ENCODE results near the gene SLC12A8.

The SLC12A8 gene

GRCh38 chr3:125140818-125141595 is 71.5 kb downstream of the SLC12A8 start:
- Histone ChIP-seq H3K9ac (ENCODE audit: low read depth, low read length, poor library complexity, severe bottlenecking) (peak overlapping the region; percentile 44), H3K4me2 (ENCODE audit: low read depth, low read length, poor library complexity, severe bottlenecking) (peak overlapping the region; percentile 56), H3K36me3 (ENCODE audit: insufficient read depth, low read length) (no peaks in the 10 kb centered on the region), H3K9me2 (replicated peaks; ENCODE audit: low read depth, low read length) (no peaks in the 10 kb centered on the region), H3K4me1 (ENCODE audit: insufficient read depth, low read length, poor library complexity, severe bottlenecking) (peaks cover 3% of the 10 kb centered on the region), H4K20me1 (ENCODE audit: insufficient read depth, low read length, poor library complexity, severe bottlenecking) (no peaks in the 10 kb centered on the region), H3K4me3 (ENCODE audit: low read length, poor library complexity, severe bottlenecking) (peak overlapping the region; percentile 46), H3K27me3 (ENCODE audit: insufficient read depth, low read length, poor library complexity, severe bottlenecking) (no peaks in the 10 kb centered on the region), H3K79me2 (ENCODE audit: insufficient read depth, low read length) (no peaks in the 10 kb centered on the region), H2AFZ (ENCODE audit: low read length) (peak overlapping the region; percentile 30; the same call in 1 of the 2 replicates), H3F3A (ENCODE audit: low read depth) (no peaks in the 10 kb centered on the region), H3K9me3 (ENCODE audit: insufficient read depth, low read depth, low read length) (no peaks in the 10 kb centered on the region)
- TF ChIP-seq CTCF (conservative IDR thresholded peaks at IDR 0.05; ENCODE audit: low read length) (no peak), EZH2phosphoT487 (IDR thresholded peaks at IDR 0.05; ENCODE audit: borderline replicate concordance) (no peak)

GRCh38 chr3:125140011-125140817 is 72.3 kb downstream of the SLC12A8 start:
- Histone ChIP-seq H3K9me2 (replicated peaks; ENCODE audit: low read depth, low read length) (no peaks in the 10 kb centered on the region), H3K27me3 (ENCODE audit: insufficient read depth, low read length, poor library complexity, severe bottlenecking) (no peaks in the 10 kb centered on the region), H3K4me2 (ENCODE audit: low read depth, low read length, poor library complexity, severe bottlenecking) (no peak overlapping the region), H3F3A (ENCODE audit: low read depth) (no peaks in the 10 kb centered on the region), H3K9me3 (ENCODE audit: insufficient read depth, low read depth, low read length) (no peaks in the 10 kb centered on the region), H3K79me2 (ENCODE audit: insufficient read depth, low read length) (no peaks in the 10 kb centered on the region), H4K20me1 (ENCODE audit: insufficient read depth, low read length, poor library complexity, severe bottlenecking) (no peaks in the 10 kb centered on the region), H2AFZ (ENCODE audit: low read length) (no peak overlapping the region), H3K4me1 (ENCODE audit: insufficient read depth, low read length, poor library complexity, severe bottlenecking) (peaks cover 3% of the 10 kb centered on the region), H3K9ac (ENCODE audit: low read depth, low read length, poor library complexity, severe bottlenecking) (no peak overlapping the region), H3K36me3 (ENCODE audit: insufficient read depth, low read length) (no peaks in the 10 kb centered on the region), H3K4me3 (ENCODE audit: low read length, poor library complexity, severe bottlenecking) (no peak overlapping the region)
- TF ChIP-seq CTCF (conservative IDR thresholded peaks at IDR 0.05; ENCODE audit: low read length) (no peak), EZH2phosphoT487 (IDR thresholded peaks at IDR 0.05; ENCODE audit: borderline replicate concordance) (no peak)

GRCh38 chr3:125139386-125139785 is 73.2 kb downstream of the SLC12A8 start:
- no peak overlapping the region for H3K4me2 ChIP-seq (ENCODE audit: low read depth, low read length, poor library complexity, severe bottlenecking)

More at GRCh38 chr3:125139386-125139785, 73.2 kb downstream of the SLC12A8 start:
- no peaks in the 10 kb centered on the region for H3K36me3 ChIP-seq (ENCODE audit: insufficient read depth, low read length)
- H3K4me3 ChIP-seq (ENCODE audit: low read length, poor library complexity, severe bottlenecking): no peak overlapping the region
- H3K9me2 ChIP-seq (replicated peaks; ENCODE audit: low read depth, low read length): no peaks in the 10 kb centered on the region
- H3K27me3 ChIP-seq (ENCODE audit: insufficient read depth, low read length, poor library complexity, severe bottlenecking): no peaks in the 10 kb centered on the region
- no peaks in the 10 kb centered on the region for H3K9me3 ChIP-seq (ENCODE audit: insufficient read depth, low read depth, low read length)
- no peaks in the 10 kb centered on the region for H3K79me2 ChIP-seq (ENCODE audit: insufficient read depth, low read length)
- no peaks in the 10 kb centered on the region for H3F3A ChIP-seq (ENCODE audit: low read depth)
- no peak overlapping the region for H2AFZ ChIP-seq (ENCODE audit: low read length)
- no peak overlapping the region for H3K9ac ChIP-seq (ENCODE audit: low read depth, low read length, poor library complexity, severe bottlenecking)
- peaks cover 3% of the 10 kb centered on the region for H3K4me1 ChIP-seq (ENCODE audit: insufficient read depth, low read length, poor library complexity, severe bottlenecking)
- H4K20me1 ChIP-seq (ENCODE audit: insufficient read depth, low read length, poor library complexity, severe bottlenecking): no peaks in the 10 kb centered on the region
- TF ChIP-seq EZH2phosphoT487 (IDR thresholded peaks at IDR 0.05; ENCODE audit: borderline replicate concordance) (no peak), CTCF (conservative IDR thresholded peaks at IDR 0.05; ENCODE audit: low read length) (no peak)

Measured in Loucy (cell line).